Measurements from ENCODE around the gene LPP. TPM values are rescaled to one million over a fixed set of nuclear protein-coding genes. Genes with fewer than 3 reads are reported as not detected.

The LPP gene
- total and polyA plus RNA-seq, 10 of the 15 experiments (the other 5 are each of a cell fraction or from before 2014, with no cell fraction given) = under 0.01 to 0.62 (median 0.03) TPM

- ChIA-PET CTCF (interaction anchor here (1.1 to 1.2 kb wide), 2 partner anchors 11 to 856 kb away, joined by 3 read pairs; no protein-coding TSS in a partner anchor), RAD21 (ENCODE audit: unreplicated experiment) (no interaction called here), SMC1A (ENCODE audit: uncharacterized antibody, unreplicated experiment) (no interaction called here), POLR2A (no interaction called here)
- in situ Hi-C loops (cut with MboI) = no loop called here
- Histone ChIP-seq H3K27ac (ENCODE audit: control insufficient read depth, insufficient read depth) (no peak overlapping the region), H3K9me3 (replicated peaks; ENCODE audit: control insufficient read depth, insufficient read depth, low read length) (no peaks in the 10 kb centered on the region), H3K4me3 (no peak overlapping the region), H3K4me1 (ENCODE audit: control insufficient read depth, insufficient read depth, low read length) (no peaks in the 10 kb centered on the region), H3K36me3 (ENCODE audit: control insufficient read depth in 2 of 2, insufficient read depth in 2 of 2, low read length in 1 of 2) (no peaks in the 10 kb centered on the region), H3K4me2 (ENCODE audit: control insufficient read depth, insufficient read depth) (no peak overlapping the region), H3K79me2 (ENCODE audit: control insufficient read depth, insufficient read depth, low read length) (no peaks in the 10 kb centered on the region), H3K27me3 (replicated peaks in 1 of 2; ENCODE audit: control insufficient read depth in 2 of 2, insufficient read depth in 2 of 2, low read length in 1 of 2) (no peaks in the 10 kb centered on the region), H3K9ac (ENCODE audit: control insufficient read depth, insufficient read depth, low read length) (no peak overlapping the region), H4K20me1 (ENCODE audit: control insufficient read depth, insufficient read depth) (no peaks in the 10 kb centered on the region), H2AFZ (ENCODE audit: control insufficient read depth, low read depth, low read length) (no peak overlapping the region)
- DNase-seq (ENCODE audit: low read depth, low spot score) (no peak), ATAC-seq (no peak), FAIRE-seq (no peak)
- BruUV-seq (replicated peaks) = no TSS peak
- 37% methylated on average over 3 of the region's 3 CpGs for WGBS (ENCODE audit: insufficient coverage, insufficient replicate concordance, low lambda C conversion rate, missing lambda C conversion rate)
- TF ChIP-seq MLLT1 (IDR thresholded peaks at IDR 0.05) (no peak), SMAD1 (IDR thresholded peaks at IDR 0.05; ENCODE audit: low read depth, partially characterized antibody) (no peak), ZBTB40 (IDR thresholded peaks at IDR 0.05; ENCODE audit: borderline replicate concordance) (no peak), BCL3 (IDR thresholded peaks at IDR 0.05; ENCODE audit: borderline replicate concordance, insufficient read depth, low read depth, low read length, poor library complexity, severe bottlenecking) (no peak), POLR2AphosphoS5 (IDR thresholded peaks at IDR 0.05; ENCODE audit: low read length) (no peak), RAD51 (IDR thresholded peaks at IDR 0.05) (peak; percentile 58; the same call in 1 of the 2 replicates)
- intact Hi-C loops (cut with micrococcal nuclease; ENCODE audit: unreplicated experiment) = no loop called here
These were observed 448.7 kb downstream of the LPP start for GRCh38 chr3:188602620-188603019.

Measured in GM12878 (cell line).